HAP-1 (cell line): ENCODE data around the gene EML1.
A peak's percentile ranks its signal among the peaks of the same experiment; 100 is the strongest.

Experiments
- DNase-seq, 2 experiments: peaks; one replicate each; pipeline ENCODE4 v3.0.0-alpha.2; 2016 to 2020; ENCODE audit warnings: low spot score in 2 of 2
- H3K27me3 ChIP-seq: fragments of 250-450 bp; sonication (Bioruptor Pico); 2 replicates; pipeline ENCODE4 v1.5.1; 2020; ENCODE audit warnings: low read depth, mild to moderate bottlenecking, moderate library complexity
- H3K36me3 ChIP-seq: fragments of 250-450 bp; sonication (Bioruptor Pico); replicated peaks from 2 replicates; pipeline ENCODE4 v1.5.1; 2020; ENCODE audit warnings: mild to moderate bottlenecking
- H3K4me1 ChIP-seq: fragments of 250-450 bp; sonication (Bioruptor Pico); 2 replicates; pipeline ENCODE4 v1.5.1; 2020; ENCODE audit warnings: mild to moderate bottlenecking
- H3K4me3 ChIP-seq: fragments of 250-450 bp; sonication (Bioruptor Pico); 2 replicates; pipeline ENCODE4 v1.5.1; 2020; ENCODE audit warnings: mild to moderate bottlenecking, moderate library complexity
- H3K9me3 ChIP-seq: fragments of 250-450 bp; sonication (Bioruptor Pico); 2 replicates; pipeline ENCODE4 v1.5.1; 2020; ENCODE audit warnings: mild to moderate bottlenecking, moderate library complexity
- in situ Hi-C: fragments of 300-500 bp; cut with MboI; formaldehyde crosslinking; loops from 3 replicates; pipeline ENCODE4 v1.14.3; 2020; ENCODE audit warnings: low sequenced_read_pairs, inconsistent platforms, mixed read lengths

EML1 gene, protein sequence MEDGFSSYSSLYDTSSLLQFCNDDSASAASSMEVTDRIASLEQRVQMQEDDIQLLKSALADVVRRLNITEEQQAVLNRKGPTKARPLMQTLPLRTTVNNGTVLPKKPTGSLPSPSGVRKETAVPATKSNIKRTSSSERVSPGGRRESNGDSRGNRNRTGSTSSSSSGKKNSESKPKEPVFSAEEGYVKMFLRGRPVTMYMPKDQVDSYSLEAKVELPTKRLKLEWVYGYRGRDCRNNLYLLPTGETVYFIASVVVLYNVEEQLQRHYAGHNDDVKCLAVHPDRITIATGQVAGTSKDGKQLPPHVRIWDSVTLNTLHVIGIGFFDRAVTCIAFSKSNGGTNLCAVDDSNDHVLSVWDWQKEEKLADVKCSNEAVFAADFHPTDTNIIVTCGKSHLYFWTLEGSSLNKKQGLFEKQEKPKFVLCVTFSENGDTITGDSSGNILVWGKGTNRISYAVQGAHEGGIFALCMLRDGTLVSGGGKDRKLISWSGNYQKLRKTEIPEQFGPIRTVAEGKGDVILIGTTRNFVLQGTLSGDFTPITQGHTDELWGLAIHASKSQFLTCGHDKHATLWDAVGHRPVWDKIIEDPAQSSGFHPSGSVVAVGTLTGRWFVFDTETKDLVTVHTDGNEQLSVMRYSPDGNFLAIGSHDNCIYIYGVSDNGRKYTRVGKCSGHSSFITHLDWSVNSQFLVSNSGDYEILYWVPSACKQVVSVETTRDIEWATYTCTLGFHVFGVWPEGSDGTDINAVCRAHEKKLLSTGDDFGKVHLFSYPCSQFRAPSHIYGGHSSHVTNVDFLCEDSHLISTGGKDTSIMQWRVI

DNA sequence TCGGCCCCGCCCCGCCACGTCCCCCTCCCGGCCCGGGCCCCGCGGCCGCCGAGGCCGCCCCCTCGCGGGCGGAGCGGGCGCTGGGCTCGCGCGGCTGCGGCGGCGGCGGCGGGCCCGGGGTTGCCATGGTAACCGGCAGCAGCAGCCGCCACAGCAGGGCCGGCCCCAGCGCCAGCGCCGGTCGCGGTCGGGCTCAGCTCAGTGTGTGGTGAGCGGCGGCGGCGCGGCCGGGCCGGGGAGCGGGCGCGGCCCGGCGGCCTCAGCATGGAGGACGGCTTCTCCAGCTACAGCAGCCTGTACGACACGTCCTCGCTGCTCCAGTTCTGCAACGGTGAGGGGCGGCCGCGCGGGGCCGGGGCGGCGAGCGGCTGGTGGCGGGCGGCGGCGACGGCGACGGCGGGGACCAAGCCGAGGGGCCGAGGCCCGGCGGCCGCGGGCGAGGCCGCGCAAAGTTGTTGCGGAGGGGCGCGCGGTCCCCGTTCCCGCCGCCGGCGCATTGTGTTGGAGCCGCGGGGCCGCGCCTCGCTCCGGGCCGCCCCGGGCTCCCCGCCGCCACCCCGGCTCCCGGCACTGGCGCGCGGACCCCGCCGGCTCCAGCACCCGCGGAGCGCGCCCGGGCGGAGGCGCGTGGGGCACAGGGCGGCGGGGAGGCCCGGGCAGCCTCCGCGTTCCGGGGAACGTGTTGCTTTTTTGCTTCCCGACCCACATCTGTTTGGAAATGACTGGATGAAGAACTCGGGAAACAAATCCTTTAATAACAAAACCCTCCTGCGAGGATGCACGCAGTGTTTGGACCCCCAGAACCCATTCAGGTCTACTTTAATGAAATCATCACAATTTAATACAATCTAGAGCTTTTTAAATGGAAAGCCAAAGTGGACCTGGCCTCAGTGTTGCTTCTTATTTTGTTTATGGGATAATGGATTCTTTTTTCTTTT is at the start of gene EML1:
Gene EML1, plus strand, starts transcription at position 201 of the 938 bp plus-strand sequence. Its CDS starts 64 bp downstream, at position 265.
- Histone ChIP-seq H3K9me3 (peaks cover 3% of the 10 kb centered on the region; the same call in 1 of the 2 replicates), H3K4me3 (peak within 1 kb of the TSS; percentile 35), H3K27me3 (no peaks in the 10 kb centered on the region), H3K4me1 (peaks cover 6% of the 10 kb centered on the region), H3K36me3 (no peaks in the 10 kb centered on the region)
- in situ Hi-C loops = no loop called here
- peak; percentile 79 to 90 for DNase-seq

DNA sequence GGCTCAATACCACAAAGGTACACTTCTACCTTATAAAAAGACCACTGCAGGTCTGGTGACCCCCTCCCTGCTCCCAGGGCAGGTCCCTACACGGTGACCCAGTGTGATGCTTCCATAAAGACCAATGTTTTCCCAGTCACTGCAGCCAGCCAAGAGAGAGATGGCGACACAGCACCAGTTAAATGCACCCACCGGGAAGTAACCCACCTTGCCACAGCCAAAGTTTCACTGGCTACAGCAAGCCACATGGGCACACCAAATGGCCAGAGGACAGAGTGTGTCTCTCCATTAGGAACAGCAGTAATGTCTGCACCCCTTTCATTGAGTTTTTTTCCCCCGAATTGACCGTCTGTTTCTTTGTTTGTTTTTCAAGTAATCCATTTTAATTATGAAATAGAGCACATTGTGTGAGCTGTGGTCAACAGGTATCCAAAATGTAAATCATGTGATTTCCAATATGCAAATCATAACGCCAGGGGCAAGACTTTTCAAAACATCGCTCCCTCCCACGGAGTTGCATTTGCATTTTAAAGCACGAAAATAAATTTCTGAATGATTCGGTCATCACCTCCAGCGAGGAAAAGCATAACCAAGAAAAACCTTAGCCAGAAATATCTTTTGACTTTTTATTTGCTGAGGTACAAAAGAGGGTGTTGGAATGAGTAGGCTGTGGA is 48.9 kb upstream of the EML1 start:
- Histone ChIP-seq H3K27me3 (no peaks in the 10 kb centered on the region), H3K36me3 (no peaks in the 10 kb centered on the region), H3K9me3 (no peaks in the 10 kb centered on the region), H3K4me1 (peaks cover 17% of the 10 kb centered on the region), H3K4me3 (no peak overlapping the region)
- in situ Hi-C loops = loop anchor here (5.0 kb wide), 1 partner anchor 138 kb away; no protein-coding TSS in a partner anchor
- DNase-seq = peak; percentile 69 to 86

DNA sequence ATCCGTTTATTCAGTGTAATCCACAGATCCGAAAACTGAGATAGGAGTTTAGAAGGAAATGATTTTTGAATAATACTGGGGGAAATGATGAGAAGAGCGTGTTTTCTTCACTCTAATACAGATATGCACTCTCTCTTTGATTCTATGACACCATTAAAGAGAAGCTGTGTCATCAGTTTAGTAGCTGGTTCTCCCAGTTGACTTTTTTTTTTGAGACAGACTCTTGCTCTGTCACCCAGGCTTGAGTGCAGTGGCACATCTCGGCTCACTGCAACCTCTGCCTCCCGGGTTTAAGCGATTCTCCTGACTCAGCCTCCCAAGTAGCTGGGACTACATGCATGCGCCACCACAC is 48.4 kb upstream of the EML1 start:
- Histone ChIP-seq H3K4me1 (peaks cover 17% of the 10 kb centered on the region), H3K9me3 (no peaks in the 10 kb centered on the region), H3K27me3 (peaks cover 3% of the 10 kb centered on the region; the same call in 1 of the 2 replicates), H3K36me3 (no peaks in the 10 kb centered on the region), H3K4me3 (no peak overlapping the region)
- DNase-seq = no peak
- in situ Hi-C loops = loop anchor here (5.0 kb wide), 1 partner anchor 137 kb away; no protein-coding TSS in a partner anchor

DNA sequence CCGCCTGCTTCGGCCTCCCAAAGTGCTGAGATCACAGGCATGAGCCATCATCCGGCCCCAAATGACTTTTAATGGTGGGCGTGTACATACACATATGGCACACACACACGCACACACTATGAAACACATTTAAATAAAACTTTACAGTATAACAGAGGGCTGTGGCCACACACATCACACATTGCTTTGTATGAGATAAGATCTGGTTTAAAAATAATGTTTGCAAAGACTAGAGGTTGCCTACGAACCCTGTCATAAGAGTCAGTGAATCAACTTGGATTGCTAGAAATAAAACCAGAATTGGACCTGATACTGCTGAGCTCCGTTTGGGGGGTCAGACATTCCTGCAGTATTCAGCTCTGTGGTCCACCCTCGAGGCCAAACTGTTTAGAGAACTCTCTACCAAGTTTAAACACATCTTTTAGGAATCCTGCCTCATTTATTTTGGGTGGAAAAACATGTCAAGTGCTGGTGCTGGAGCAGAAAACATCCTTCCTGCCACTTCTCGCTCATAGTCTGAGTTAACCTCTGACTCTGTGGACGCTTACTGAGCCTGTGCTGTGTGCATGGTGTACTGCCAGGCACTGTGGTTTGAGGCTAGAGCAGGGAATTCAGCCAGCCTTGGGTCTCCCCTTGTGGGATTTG is 47.8 kb upstream of the EML1 start:
- no peak for DNase-seq
- H3K36me3 ChIP-seq = no peaks in the 10 kb centered on the region
- peaks cover 6% of the 10 kb centered on the region; the same call in 1 of the 2 replicates for H3K27me3 ChIP-seq
- in situ Hi-C loops = no loop called here
- H3K4me1 ChIP-seq = peaks cover 17% of the 10 kb centered on the region
- H3K9me3 ChIP-seq = no peaks in the 10 kb centered on the region
- no peak overlapping the region for H3K4me3 ChIP-seq

DNA sequence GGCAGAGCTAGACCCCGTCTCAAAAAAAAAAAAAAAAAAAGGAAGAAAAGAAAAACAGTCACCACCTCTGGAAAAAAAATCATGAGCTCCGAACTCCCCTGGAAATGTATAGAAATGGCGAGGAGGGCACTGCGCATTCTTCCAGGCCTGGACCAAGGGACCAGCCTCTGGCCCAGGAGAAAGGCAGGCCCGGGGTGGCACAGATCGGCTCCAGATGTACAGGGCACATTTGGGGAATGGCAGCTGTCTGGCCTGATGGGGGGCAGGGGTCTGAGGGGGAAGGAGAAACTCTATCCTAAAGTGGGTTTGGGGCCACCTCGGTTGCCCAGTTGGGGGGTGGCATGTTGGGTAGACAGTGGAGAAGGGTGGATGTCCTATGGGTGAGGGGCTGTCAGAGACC is 46.0 kb upstream of the EML1 start:
- Histone ChIP-seq H3K4me1 (peaks cover 17% of the 10 kb centered on the region), H3K4me3 (no peak overlapping the region), H3K27me3 (peaks cover 23% of the 10 kb centered on the region), H3K36me3 (no peaks in the 10 kb centered on the region), H3K9me3 (no peaks in the 10 kb centered on the region)
- in situ Hi-C loops = no loop called here
- no peak for DNase-seq

DNA sequence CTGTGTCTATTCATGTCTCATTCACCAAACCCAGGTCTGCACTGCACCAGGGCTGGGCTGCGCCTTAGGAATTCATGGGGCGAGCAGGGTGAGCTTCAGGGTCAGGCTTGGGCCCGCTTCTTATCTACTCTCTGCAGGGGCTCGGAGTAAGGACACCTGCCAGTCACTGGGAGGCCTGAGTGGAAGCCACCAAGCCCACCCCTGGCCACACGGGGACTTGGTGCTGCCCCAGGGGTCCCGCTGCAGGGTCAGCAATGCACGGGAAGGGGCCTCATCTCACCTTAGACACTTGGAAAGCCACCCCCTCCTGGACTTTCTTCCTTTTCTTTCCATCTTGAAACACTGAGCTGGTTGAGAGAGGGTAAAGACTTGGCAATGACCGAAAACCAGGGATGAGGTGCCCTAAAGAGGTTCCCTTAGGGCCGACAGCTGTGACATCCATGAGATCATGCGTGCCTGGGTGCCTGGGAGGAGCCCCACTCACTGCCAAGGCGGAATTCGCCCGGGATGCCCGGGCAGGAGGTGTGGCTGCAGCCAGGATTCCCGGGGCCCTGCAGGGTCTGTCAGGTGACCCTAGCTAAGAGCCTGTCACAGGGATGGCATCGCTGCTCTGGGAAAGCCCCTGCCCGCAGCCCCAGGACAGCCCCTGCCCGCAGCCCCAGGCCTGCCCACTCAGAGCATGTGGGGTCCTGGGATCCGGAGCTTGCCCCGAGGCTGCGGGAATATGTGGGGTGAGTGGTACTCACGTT is 45.5 kb upstream of the EML1 start:
- peaks cover 17% of the 10 kb centered on the region for H3K4me1 ChIP-seq
- H3K4me3 ChIP-seq = no peak overlapping the region
- no peak for DNase-seq
- H3K9me3 ChIP-seq = no peaks in the 10 kb centered on the region
- in situ Hi-C loops = no loop called here
- H3K36me3 ChIP-seq = no peaks in the 10 kb centered on the region
- H3K27me3 ChIP-seq = peaks cover 29% of the 10 kb centered on the region

DNA sequence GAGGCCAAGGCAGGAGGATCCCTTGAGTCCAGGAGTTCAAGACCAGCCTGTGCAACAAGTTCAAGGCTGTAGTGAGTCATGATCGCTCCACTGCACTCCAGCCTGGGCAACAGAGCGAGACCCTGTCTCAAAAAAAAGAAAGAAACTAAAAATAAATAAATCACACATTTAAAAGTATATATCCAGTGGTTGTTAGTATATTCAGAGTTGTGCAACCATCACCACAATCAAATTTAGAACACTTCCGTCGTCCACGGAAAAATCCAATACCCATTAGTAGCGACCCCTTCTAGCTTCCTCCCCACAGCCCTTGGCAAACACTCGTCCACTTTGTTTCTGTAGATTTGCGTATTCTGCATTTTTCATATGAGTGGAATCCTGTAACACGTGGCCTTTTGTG is 44.7 kb upstream of the EML1 start:
- DNase-seq = no peak
- no peaks in the 10 kb centered on the region for H3K9me3 ChIP-seq
- no peaks in the 10 kb centered on the region for H3K36me3 ChIP-seq
- in situ Hi-C loops = no loop called here
- peaks cover 31% of the 10 kb centered on the region for H3K27me3 ChIP-seq
- no peak overlapping the region for H3K4me3 ChIP-seq
- peaks cover 17% of the 10 kb centered on the region for H3K4me1 ChIP-seq

DNA sequence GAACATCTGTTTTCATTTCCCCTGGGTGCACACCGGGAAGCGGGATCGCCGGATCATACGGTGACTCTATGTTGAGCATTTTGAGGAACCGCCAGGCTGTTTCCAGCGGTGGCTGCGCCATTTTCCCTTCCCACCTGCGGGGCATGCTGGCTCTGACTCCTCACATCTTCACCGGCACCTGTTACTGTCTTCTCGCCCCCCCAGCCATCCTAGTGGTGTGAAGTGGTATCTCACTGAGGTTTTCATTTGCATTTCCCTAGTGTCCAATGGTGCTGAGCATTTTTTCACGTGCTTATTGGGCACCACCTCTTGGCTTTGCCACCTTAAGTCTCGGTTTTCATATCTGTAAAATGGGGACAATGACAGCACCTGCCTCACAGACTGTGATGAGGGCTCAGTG is 44.1 kb upstream of the EML1 start:
- Histone ChIP-seq H3K36me3 (no peaks in the 10 kb centered on the region), H3K4me1 (peaks cover 14% of the 10 kb centered on the region), H3K4me3 (no peak overlapping the region), H3K27me3 (peaks cover 37% of the 10 kb centered on the region), H3K9me3 (no peaks in the 10 kb centered on the region)
- no peak for DNase-seq
- in situ Hi-C loops = no loop called here

DNA sequence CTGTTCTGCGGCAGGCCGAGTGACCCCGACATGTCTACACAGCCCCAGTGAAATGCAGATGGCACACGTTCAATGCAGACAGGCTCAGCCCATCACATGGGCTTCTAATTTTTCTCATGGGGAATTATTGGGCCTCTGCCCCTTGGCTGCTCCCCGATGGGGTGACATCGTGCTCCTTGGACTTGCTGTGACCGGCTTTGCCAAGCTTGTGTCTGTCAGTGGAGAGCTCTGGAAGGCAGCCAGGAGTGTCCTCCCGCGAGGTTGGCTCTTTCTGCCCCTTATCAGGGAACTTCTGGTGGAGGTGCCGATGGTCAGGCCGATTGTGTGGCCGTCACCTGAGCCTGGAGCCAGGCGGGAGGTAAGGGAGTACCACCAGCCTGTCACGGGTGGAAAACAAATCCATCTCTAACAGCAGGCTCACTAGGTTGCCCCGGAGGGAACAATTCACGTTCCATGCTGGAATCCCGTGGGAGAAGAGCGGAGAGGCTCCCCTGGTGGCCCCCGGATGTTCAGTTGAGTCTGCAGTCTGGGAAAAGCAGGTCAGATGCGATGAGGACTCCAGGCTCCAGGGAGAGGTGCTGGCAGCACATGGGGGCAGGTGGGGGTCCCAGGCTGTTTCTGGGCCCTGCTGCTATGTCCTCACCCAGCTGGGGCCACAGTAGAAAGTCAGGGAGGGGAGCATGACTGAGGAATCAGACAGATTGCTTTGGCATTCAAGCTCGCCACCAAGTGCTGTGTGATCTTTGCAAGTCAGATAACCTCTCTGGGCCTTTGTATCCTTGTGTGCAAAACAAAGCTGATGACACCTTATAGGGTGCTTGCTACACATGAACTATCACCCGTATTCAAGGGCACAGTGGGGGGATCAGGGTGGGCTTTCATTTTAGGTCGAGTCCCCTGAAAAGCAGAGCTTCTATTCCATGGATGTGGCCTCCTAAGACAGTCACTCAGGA is 43.2 kb upstream of the EML1 start:
- Histone ChIP-seq H3K4me3 (no peak overlapping the region), H3K9me3 (no peaks in the 10 kb centered on the region), H3K36me3 (no peaks in the 10 kb centered on the region), H3K4me1 (peaks cover 8% of the 10 kb centered on the region), H3K27me3 (peaks cover 38% of the 10 kb centered on the region)
- no peak for DNase-seq
- in situ Hi-C loops = no loop called here

DNA sequence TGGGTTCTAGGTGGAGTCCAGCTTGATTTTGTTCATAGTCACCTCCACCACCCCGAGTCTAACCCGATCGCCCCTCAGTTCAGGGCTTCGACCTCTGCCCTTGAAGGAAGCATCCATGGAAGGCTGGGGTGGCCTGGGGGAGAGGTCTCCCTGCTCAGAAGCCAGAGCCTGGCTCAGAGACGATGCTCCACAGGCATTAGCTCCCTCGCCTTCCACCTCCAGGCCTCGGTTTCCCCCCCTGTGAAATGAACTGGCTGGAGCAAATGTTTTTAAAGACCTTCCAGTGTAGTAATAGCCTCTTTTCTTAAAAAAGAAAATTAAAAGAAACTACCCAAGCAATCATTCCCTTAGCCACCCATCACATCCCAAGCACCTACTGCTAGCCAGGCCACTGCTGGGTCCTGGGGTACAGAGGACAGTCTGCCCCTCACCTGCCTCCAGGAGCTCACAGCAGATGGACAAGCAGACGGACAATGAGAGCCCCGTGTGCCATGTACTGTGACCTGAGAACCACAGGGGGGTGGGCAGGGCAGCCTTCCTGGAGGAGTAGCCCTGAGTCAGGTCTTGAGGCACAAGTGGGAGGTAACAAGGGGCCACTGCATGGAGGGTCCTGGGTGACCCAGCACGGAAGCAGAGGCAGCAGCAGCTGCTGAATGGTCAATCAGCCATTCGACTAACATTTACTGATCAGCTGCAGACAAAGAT is 42.3 kb upstream of the EML1 start:
- DNase-seq = no peak
- Histone ChIP-seq H3K9me3 (no peaks in the 10 kb centered on the region), H3K36me3 (no peaks in the 10 kb centered on the region), H3K27me3 (peaks cover 38% of the 10 kb centered on the region), H3K4me1 (no peaks in the 10 kb centered on the region), H3K4me3 (no peak overlapping the region)
- in situ Hi-C loops = no loop called here
